Coronary artery (tissue), 2 donors: ENCODE results near the gene MRPS14.

Experiments used
- DNase-seq: peaks from one replicate; pipeline ENCODE4 v3.0.0-alpha.2; 2017; ENCODE audit warnings: low spot score
- H3K27ac ChIP-seq, 2 donors: fragments of 200-600 bp; sonication (generic); one replicate each; pipeline ENCODE4 v1.5.1; 2016 to 2019
- H3K4me3 ChIP-seq: fragments of 200-600 bp; sonication (generic); 2 replicates; pipeline ENCODE4 v1.5.1; 2016; ENCODE audit warnings: mild to moderate bottlenecking, moderate library complexity
- TF ChIP-seq, protein P1 (sequence below): fragments of 200-600 bp; sonication (generic); IDR thresholded peaks from one replicate; pipeline ENCODE4 v1.5.1; 2019; ENCODE audit warnings: antibody characterized with exemption

MRPS14 gene

DNA sequence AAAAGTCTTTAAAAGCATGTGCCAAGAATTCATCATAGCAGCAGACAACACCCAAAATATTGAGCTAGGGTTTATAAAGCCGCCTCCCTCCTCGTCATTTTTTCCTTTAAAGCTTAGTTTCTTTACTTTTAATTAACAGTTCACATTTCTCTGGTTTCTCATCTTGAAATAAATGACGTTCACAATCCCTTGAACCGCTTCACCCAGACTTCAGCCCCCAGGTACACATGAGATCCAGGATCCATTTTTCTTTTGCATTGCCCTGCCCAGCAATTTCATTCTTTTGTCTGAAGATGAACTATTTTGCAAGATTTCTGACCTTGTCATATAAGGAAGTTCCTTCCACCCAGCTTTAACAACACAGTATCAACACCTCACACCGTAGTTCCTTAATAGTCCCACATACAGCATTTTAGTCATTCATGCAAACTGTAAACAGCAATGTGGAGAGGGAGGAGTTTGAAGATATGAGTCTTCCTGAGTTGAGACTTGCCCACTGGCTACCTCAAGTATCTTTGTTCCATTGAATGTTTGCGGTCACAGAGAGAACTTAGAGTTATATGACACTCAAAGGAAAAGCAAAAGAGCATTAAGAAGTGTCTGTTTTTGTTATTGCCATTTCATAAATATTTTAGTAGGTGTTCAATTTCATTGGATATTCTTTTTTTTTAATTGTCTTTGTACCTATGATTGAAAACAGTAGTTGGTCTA, 58.8 kb downstream of the MRPS14 start:
- peak overlapping the region; percentile 31 for H3K4me3 ChIP-seq

DNA sequence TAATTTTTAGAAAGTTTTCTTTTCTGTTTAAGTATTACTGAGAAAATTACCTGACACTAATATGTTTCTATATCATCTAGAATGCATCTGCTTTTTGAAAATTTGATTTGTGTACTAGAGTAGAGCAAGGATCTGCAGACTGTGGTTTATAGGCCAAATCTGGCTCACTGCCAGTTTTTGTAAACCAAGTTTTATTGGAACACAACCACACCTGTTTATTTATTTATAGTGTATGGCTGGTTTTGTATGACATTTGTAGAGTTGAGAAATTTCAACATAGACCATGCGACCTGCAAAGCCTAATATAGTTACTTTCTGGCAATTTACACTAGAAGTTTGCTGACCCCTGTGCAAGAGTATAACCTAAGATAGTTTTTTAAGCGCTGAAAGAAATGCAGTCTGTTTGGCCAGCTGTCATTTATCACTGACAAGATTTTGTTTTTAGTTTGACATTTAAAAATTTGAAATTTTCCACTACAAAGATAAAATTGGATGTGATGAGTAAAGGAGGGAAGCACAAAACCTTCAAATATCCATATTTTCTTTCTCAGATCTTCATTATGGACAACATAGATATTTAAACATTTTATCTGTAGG, 59.6 kb downstream of the MRPS14 start:
- no peak overlapping the region for H3K4me3 ChIP-seq
- H3K27ac ChIP-seq, result peak overlapping the region; percentile 40 to 68
- TF ChIP-seq, protein P1, sequence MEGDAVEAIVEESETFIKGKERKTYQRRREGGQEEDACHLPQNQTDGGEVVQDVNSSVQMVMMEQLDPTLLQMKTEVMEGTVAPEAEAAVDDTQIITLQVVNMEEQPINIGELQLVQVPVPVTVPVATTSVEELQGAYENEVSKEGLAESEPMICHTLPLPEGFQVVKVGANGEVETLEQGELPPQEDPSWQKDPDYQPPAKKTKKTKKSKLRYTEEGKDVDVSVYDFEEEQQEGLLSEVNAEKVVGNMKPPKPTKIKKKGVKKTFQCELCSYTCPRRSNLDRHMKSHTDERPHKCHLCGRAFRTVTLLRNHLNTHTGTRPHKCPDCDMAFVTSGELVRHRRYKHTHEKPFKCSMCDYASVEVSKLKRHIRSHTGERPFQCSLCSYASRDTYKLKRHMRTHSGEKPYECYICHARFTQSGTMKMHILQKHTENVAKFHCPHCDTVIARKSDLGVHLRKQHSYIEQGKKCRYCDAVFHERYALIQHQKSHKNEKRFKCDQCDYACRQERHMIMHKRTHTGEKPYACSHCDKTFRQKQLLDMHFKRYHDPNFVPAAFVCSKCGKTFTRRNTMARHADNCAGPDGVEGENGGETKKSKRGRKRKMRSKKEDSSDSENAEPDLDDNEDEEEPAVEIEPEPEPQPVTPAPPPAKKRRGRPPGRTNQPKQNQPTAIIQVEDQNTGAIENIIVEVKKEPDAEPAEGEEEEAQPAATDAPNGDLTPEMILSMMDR, result no peak
- DNase-seq, result no peak

More for the DNA sequence above, 58.8 kb downstream of the MRPS14 start:
- peak overlapping the region; percentile 40 to 68 for H3K27ac ChIP-seq
- DNase-seq, result no peak
- TF ChIP-seq, protein P1, result no peak
